ENCODE measurements around the gene XKR3.
"Not testable (repeated sequence)": the region's sequence is repeated elsewhere in the genome, so short reads cannot be mapped to it uniquely, and the experiment has no call there.

Gene XKR3

GRCh38 chr22:16783453-16783852 is 41.8 kb downstream of the XKR3 start:
- H3K9me3 Mint-ChIP-seq, result no peaks in the 10 kb centered on the region
- ATAC-seq (no peak), DNase-seq (ENCODE audit: low spot score in 2 of 2) (no peak)
- no peaks in the 10 kb centered on the region for H3K4me1 Mint-ChIP-seq
- H3K36me3 Mint-ChIP-seq, result no peaks in the 10 kb centered on the region
- H3K4me3 Mint-ChIP-seq, result no peak overlapping the region
- no peak overlapping the region for H3K27ac Mint-ChIP-seq

- ATAC-seq (no peak), DNase-seq (ENCODE audit: low spot score in 2 of 2) (no peak)
- Mint-ChIP-seq H3K9me3 (no peaks in the 10 kb centered on the region), H3K36me3 (no peaks in the 10 kb centered on the region), H3K27ac (no peak overlapping the region), H3K4me1 (no peaks in the 10 kb centered on the region), H3K4me3 (no peak overlapping the region)
Measured at GRCh38 chr22:16781764-16782329, 43.4 kb downstream of the XKR3 start.

DNA sequence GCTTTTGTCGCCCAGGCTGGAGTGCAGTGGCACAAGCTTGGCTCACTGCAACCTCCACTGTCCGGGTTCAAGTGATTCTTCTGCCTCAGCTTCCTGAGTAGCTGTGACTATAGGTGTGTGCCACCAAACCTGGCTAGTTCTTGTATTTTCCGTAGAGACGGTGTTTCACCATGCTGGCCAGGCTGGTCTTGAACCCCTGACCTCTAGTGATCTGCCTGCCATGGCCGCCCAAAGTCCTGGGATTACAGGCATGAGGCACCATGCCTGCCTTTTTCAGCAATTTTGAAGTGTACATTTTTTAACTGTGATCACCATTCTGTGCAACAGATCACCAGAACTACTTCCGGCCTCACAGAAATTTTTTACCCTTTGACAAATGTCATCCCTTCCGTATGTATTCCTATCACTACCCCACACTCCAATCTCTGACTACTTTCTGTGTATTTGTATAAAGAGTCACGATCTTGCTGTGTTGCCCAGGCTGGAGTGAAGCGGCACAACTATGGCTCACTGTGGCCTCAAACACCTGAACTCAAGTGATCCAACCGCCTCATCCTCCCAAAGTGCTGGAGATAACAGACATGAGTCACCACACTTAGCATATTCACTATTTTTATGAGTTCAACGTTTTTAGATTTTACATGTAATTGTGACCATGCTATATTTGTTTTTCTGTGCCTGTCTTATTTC is 44.0 kb downstream of the XKR3 start:
- DNase-seq (ENCODE audit: low spot score in 2 of 2), result no peak
- H3K9me3 Mint-ChIP-seq, result no peaks in the 10 kb centered on the region
- H3K4me1 Mint-ChIP-seq, result no peaks in the 10 kb centered on the region
- H3K36me3 Mint-ChIP-seq, result no peaks in the 10 kb centered on the region
- no peak for ATAC-seq
- no peak overlapping the region for H3K4me3 Mint-ChIP-seq
- no peak overlapping the region for H3K27ac Mint-ChIP-seq

GRCh38 chr22:16777284-16777924 is 47.8 kb downstream of the XKR3 start:
- Mint-ChIP-seq H3K4me1 (no peaks in the 10 kb centered on the region), H3K9me3 (peaks cover 4% of the 10 kb centered on the region), H3K27ac (no peak overlapping the region), H3K36me3 (no peaks in the 10 kb centered on the region), H3K4me3 (no peak overlapping the region)
- DNase-seq (ENCODE audit: low spot score in 2 of 2) (no peak), ATAC-seq (no peak)

- Mint-ChIP-seq H3K4me3 (no peak overlapping the region), H3K36me3 (no peaks in the 10 kb centered on the region), H3K27ac (no peak overlapping the region), H3K4me1 (no peaks in the 10 kb centered on the region), H3K9me3 (peaks cover 4% of the 10 kb centered on the region)
- no peak for DNase-seq (ENCODE audit: low spot score in 2 of 2)
- ATAC-seq, result no peak
Measured at GRCh38 chr22:16776080-16776479, 49.1 kb downstream of the XKR3 start.

DNA sequence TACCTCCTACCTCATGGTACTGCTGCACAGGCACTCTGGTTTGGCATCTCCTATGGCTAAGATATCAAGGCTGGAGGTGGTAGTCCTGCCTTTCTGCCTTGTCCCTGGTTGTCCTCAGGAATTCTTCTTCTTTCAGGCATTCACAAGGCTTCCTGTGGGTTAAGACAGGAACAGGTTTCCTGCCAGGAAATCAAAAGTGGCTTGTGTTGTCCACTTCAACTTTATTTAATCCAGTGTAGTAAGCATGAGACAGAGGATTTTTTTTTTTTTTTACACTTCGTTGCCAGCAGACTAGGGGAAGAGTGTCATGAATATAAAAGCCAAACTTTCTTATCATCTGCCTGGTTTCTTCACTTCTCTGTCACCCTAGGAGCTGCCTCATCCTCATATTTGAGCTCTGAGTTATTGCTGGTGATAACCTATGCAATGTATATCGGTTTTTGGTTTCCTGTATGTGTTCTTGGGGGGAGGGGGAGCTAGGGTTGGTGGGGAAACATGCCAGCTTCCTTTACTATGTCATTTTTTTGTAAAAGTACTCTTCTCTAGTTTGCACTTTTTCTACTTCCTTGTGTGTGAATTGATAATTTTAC is 50.2 kb downstream of the XKR3 start:
- Mint-ChIP-seq H3K9me3 (peaks cover 4% of the 10 kb centered on the region), H3K27ac (no peak overlapping the region), H3K4me3 (no peak overlapping the region), H3K36me3 (no peaks in the 10 kb centered on the region), H3K4me1 (no peaks in the 10 kb centered on the region)
- ATAC-seq (no peak), DNase-seq (ENCODE audit: low spot score in 2 of 2) (no peak)

- not testable (repeated sequence) for H3K36me3 Mint-ChIP-seq; H3K4me1 Mint-ChIP-seq; H3K4me3 Mint-ChIP-seq; H3K9me3 Mint-ChIP-seq; H3K27ac Mint-ChIP-seq; ATAC-seq; DNase-seq (ENCODE audit: low spot score in 2 of 2)
Measured at GRCh38 chr22:16771569-16771968, 53.6 kb downstream of the XKR3 start.

DNA sequence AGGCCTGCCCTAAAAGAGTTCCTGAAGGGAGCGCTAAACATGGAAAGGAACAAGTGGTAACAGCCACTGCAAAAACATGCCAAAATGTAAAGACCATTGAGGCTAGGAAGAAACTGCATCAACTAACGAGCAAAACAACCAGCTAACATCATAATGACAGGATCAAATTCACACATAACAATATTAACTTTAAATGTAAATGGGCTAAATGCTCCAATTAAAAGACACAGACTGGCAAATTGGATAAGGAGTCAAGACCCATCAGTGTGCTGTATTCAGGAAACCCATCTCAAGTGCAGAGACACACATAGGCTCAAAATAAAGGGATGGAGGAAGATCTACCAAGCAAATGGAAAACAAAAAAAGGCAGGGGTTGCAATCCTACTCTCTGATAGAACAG is 57.3 kb downstream of the XKR3 start:
- not testable (repeated sequence) for ATAC-seq, H3K4me3 Mint-ChIP-seq

DNA sequence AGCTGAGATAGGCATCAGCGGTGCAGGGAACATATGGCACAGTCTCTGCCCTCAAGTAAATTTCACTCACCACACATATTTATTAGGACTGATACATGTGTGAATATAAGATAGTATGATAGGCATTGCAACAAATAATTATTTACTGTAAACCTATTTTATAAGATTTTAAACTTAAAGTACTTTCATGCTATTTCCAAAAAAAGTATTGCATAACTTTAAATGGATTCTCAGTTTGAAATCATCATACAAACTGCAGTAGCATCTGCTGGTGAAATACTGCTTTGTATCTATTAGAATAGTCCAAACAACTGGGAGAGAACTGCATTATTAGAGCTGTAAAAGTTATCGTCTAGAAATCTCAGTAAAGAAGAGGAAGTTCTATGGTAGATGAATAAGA is 63.0 kb downstream of the XKR3 start:
- not testable (repeated sequence) for DNase-seq (ENCODE audit: low spot score in 2 of 2); ATAC-seq; H3K27ac Mint-ChIP-seq; H3K4me1 Mint-ChIP-seq; H3K9me3 Mint-ChIP-seq; H3K4me3 Mint-ChIP-seq; H3K36me3 Mint-ChIP-seq

More for the DNA sequence above, 57.3 kb downstream of the XKR3 start:
- H3K9me3 Mint-ChIP-seq; DNase-seq (ENCODE audit: low spot score in 2 of 2); H3K36me3 Mint-ChIP-seq; H3K4me1 Mint-ChIP-seq; H3K27ac Mint-ChIP-seq: not testable (repeated sequence)

- H3K4me3 Mint-ChIP-seq; H3K27ac Mint-ChIP-seq; H3K36me3 Mint-ChIP-seq; DNase-seq (ENCODE audit: low spot score in 2 of 2); H3K9me3 Mint-ChIP-seq; ATAC-seq; H3K4me1 Mint-ChIP-seq: not testable (repeated sequence)
Measured at GRCh38 chr22:16760416-16760815, 64.8 kb downstream of the XKR3 start.

DNA sequence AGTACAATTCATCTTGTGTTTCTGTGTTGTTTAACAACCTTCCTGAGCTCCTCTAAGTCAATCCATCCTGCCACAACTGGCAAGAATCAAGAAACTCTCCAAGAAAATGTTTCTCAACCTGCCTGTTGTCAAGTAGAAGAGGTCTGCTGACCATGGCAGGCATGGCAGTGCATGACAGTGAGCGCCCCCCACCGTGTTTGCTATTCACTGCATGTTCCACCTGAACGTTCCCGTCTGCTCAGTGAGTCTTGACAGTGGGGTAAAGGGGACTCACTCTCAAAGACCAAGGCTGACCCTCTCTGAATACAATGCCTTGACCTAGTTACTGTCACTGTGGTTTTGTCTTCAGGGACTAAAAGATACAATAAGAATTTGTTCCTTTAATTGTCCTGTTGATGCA is 75.9 kb downstream of the XKR3 start:
- not testable (repeated sequence) for DNase-seq (ENCODE audit: low spot score in 2 of 2); H3K4me3 Mint-ChIP-seq; H3K9me3 Mint-ChIP-seq; ATAC-seq; H3K4me1 Mint-ChIP-seq; H3K27ac Mint-ChIP-seq; H3K36me3 Mint-ChIP-seq

DNA sequence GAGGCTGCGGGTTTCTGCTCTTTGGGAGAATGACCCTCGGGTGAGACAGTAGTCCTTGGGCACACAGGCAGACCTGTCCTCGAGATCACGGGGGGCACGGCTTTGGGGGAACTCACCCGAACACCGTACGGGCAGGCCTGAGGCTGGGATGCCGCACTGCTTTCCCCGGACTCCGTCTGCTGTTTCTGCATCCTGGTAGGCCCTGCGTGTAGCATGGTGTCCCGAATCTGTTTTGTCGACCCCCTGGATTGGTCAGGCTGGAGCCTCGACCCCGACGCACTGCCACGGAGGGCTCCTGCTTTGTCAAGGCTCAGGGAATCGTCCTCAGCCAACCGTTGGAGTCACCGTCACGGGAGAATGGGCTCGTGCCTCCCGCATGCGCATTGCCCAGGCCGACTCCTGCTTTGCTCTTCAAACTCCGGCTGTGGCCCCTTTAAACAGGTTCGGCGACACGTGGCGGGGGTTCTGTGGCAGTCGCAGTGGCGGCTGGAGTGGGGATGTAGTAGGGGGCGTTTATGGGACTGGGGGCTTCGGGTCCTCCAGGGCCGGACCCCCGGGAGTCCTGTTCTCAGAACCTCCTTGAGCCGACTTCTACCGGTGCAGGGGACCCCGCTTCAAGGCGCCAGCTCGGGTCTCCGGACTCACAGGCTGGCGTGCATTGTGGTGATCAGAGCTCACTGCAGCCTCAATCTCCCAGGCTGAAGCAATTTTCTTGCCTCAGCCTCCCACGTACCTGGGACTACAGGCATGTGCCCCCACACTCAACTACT is 76.9 kb downstream of the XKR3 start:
- H3K4me1 Mint-ChIP-seq; H3K4me3 Mint-ChIP-seq; H3K27ac Mint-ChIP-seq; ATAC-seq; DNase-seq (ENCODE audit: low spot score in 2 of 2); H3K9me3 Mint-ChIP-seq; H3K36me3 Mint-ChIP-seq: not testable (repeated sequence)

GRCh38 chr22:16747266-16748159 is 77.7 kb downstream of the XKR3 start:
- not testable (repeated sequence) for ATAC-seq; H3K4me1 Mint-ChIP-seq; H3K36me3 Mint-ChIP-seq; H3K27ac Mint-ChIP-seq; H3K9me3 Mint-ChIP-seq; DNase-seq (ENCODE audit: low spot score in 2 of 2); H3K4me3 Mint-ChIP-seq

- DNase-seq (ENCODE audit: low spot score in 2 of 2); H3K4me3 Mint-ChIP-seq; ATAC-seq; H3K36me3 Mint-ChIP-seq; H3K27ac Mint-ChIP-seq; H3K9me3 Mint-ChIP-seq; H3K4me1 Mint-ChIP-seq: not testable (repeated sequence)
Measured at GRCh38 chr22:16734271-16734670, 90.9 kb downstream of the XKR3 start.

Data from stimulated activated effector memory CD8-positive, alpha-beta T cell treated with anti-CD3 and anti-CD28 coated beads, Interleukin-12 subunit alpha, Interleukin-12 subunit beta, amount 100 ng/mL, for 72 hours (primary cell).